GM12878 (cell line): ENCODE measurements around the gene TXNDC5. TPM values are rescaled to one million over a fixed set of nuclear protein-coding genes. Genes with fewer than 3 reads are reported as not detected.

Experiments used
- FOXK2 ChIP-seq: fragments of 450-650 bp; IDR thresholded peaks from 2 replicates; pipeline ENCODE4 v1.6.1; 2017; ENCODE audit warnings: mild to moderate bottlenecking, moderate library complexity
- STAT3 ChIP-seq: IDR thresholded peaks from 2 replicates; pipeline ENCODE4 v1.6.1; 2011; ENCODE audit warnings: low read depth, low read length, improper control_type of control experiment
- ZZZ3 ChIP-seq: IDR thresholded peaks from 2 replicates; pipeline ENCODE4 v1.6.1; 2011; ENCODE audit warnings: low read depth; ENCODE audit not compliant: control insufficient read depth, insufficient read length
- polyA plus RNA-seq, 11 experiments: library from polyadenylated mRNA; depleted of rRNA in 4 of 11; unstranded in 6 of 11; stranded (reverse) in 5 of 11; fragments of >200 nt; fragmentation: Nextera tagmentation in 4 of 11; fragmentation: Illumina TruSeq in 1 of 11; extraction: Ambion mirVana in 4 of 11; extraction: Trizol in 1 of 11; gene quantifications; 1 replicate in 1 of 11; 2 replicates in 10 of 11; pipeline versions ENCODE4 v1.2.1 to v1.2.3, GENCODE V29; 2011 to 2016; ENCODE audit warnings: inconsistent platforms in 2 of 11, missing spikeins in 2 of 11, low read depth in 1 of 11
- total RNA-seq, 4 experiments: library from RNA; depleted of rRNA in 3 of 4; stranded (reverse); fragments of >200 nt in 3 of 4; fragmentation: Illumina TruSeq in 1 of 4; extraction: Trizol in 1 of 4; gene quantifications; 2 replicates each; pipeline versions ENCODE4 v1.2.1 to v1.2.3, GENCODE V29; 2013 to 2021
- TF ChIP-seq, protein P1 (sequence below): IDR thresholded peaks from 2 replicates; pipeline ENCODE4 v1.6.1; 2011; ENCODE audit warnings: borderline replicate concordance, low read depth, mild to moderate bottlenecking, moderate library complexity, mixed read lengths, low read length; ENCODE audit not compliant: insufficient read depth; ENCODE audit errors: extremely low read length
- TF ChIP-seq, protein P2 (sequence below): IDR thresholded peaks from 2 replicates; pipeline ENCODE4 v1.6.1; 2012; ENCODE audit warnings: improper control_type of control experiment, low read depth, low read length; ENCODE audit not compliant: insufficient replicate concordance
- TF ChIP-seq, protein P3 (sequence below): IDR thresholded peaks from 2 replicates; pipeline ENCODE4 v1.6.1; 2012; ENCODE audit warnings: low read length, inconsistent platforms

The TXNDC5 gene
- total and polyA plus RNA-seq, 10 of the 15 experiments (the other 5 are each of a cell fraction or from before 2014, with no cell fraction given) = 7.2 to 181 (median 132) TPM

DNA sequence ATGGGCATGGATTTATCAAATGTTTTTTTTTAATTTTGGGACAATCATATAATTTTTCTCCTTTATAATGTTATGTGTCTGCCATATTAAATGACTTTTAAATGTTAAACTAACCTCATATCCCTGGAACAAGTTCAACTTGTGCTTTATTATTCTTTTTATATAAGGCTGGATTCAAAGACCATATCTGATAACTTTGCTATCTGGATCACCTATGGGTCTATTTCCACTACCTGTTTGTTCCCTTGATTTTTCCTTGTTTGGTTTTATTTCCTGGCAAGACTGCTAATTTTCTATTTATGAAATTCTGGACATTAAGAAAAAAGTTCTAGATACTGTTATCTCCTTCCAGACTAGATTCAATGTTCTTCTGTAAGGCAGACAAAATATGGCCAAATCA is 58.8 kb downstream of the TXNDC5 start (continued):
- TF ChIP-seq, protein P1, sequence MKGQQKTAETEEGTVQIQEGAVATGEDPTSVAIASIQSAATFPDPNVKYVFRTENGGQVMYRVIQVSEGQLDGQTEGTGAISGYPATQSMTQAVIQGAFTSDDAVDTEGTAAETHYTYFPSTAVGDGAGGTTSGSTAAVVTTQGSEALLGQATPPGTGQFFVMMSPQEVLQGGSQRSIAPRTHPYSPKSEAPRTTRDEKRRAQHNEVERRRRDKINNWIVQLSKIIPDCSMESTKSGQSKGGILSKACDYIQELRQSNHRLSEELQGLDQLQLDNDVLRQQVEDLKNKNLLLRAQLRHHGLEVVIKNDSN = no peak
- TF ChIP-seq, protein P2, sequence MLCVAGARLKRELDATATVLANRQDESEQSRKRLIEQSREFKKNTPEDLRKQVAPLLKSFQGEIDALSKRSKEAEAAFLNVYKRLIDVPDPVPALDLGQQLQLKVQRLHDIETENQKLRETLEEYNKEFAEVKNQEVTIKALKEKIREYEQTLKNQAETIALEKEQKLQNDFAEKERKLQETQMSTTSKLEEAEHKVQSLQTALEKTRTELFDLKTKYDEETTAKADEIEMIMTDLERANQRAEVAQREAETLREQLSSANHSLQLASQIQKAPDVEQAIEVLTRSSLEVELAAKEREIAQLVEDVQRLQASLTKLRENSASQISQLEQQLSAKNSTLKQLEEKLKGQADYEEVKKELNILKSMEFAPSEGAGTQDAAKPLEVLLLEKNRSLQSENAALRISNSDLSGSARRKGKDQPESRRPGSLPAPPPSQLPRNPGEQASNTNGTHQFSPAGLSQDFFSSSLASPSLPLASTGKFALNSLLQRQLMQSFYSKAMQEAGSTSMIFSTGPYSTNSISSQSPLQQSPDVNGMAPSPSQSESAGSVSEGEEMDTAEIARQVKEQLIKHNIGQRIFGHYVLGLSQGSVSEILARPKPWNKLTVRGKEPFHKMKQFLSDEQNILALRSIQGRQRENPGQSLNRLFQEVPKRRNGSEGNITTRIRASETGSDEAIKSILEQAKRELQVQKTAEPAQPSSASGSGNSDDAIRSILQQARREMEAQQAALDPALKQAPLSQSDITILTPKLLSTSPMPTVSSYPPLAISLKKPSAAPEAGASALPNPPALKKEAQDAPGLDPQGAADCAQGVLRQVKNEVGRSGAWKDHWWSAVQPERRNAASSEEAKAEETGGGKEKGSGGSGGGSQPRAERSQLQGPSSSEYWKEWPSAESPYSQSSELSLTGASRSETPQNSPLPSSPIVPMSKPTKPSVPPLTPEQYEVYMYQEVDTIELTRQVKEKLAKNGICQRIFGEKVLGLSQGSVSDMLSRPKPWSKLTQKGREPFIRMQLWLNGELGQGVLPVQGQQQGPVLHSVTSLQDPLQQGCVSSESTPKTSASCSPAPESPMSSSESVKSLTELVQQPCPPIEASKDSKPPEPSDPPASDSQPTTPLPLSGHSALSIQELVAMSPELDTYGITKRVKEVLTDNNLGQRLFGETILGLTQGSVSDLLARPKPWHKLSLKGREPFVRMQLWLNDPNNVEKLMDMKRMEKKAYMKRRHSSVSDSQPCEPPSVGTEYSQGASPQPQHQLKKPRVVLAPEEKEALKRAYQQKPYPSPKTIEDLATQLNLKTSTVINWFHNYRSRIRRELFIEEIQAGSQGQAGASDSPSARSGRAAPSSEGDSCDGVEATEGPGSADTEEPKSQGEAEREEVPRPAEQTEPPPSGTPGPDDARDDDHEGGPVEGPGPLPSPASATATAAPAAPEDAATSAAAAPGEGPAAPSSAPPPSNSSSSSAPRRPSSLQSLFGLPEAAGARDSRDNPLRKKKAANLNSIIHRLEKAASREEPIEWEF = no peak
- TF ChIP-seq, protein P3, sequence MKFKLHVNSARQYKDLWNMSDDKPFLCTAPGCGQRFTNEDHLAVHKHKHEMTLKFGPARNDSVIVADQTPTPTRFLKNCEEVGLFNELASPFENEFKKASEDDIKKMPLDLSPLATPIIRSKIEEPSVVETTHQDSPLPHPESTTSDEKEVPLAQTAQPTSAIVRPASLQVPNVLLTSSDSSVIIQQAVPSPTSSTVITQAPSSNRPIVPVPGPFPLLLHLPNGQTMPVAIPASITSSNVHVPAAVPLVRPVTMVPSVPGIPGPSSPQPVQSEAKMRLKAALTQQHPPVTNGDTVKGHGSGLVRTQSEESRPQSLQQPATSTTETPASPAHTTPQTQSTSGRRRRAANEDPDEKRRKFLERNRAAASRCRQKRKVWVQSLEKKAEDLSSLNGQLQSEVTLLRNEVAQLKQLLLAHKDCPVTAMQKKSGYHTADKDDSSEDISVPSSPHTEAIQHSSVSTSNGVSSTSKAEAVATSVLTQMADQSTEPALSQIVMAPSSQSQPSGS = no peak
- TF ChIP-seq STAT3 (no peak), FOXK2 (no peak), ZZZ3 (no peak)
